Tibial nerve (tissue), 4 donors: ENCODE measurements around the gene NME7. TPM values are rescaled to one million over a fixed set of nuclear protein-coding genes. Genes with fewer than 3 reads are reported as not detected.

Source experiments
- DNase-seq, 2 donors: peaks; one replicate each; pipeline ENCODE4 v3.0.0-alpha.2; 2019; ENCODE audit warnings: low spot score in 2 of 2
- H3K27ac ChIP-seq, 4 donors: fragments of 200-600 bp; sonication (generic) in 3 of 4; one replicate each; pipeline ENCODE4 v1.5.1; 2017 to 2019; ENCODE audit warnings: mild to moderate bottlenecking in 1 of 4
- H3K27me3 ChIP-seq, 2 donors: fragments of 200-600 bp; sonication (generic) in 1 of 2; one replicate each; pipeline versions ENCODE4 v1.5.1 to v1.6.0; 2017 to 2019
- H3K36me3 ChIP-seq, 3 donors: fragments of 200-600 bp; sonication (generic); one replicate each; pipeline ENCODE4 v1.5.1; 2018 to 2019
- H3K4me1 ChIP-seq, 4 donors: fragments of 200-600 bp; sonication (generic) in 3 of 4; one replicate each; pipeline ENCODE4 v1.5.1; 2017 to 2019
- H3K4me3 ChIP-seq, 4 donors: fragments of 200-600 bp; sonication (generic) in 3 of 4; one replicate each; pipeline ENCODE4 v1.5.1; 2017 to 2019; ENCODE audit warnings: mild to moderate bottlenecking in 1 of 4, moderate library complexity in 1 of 4
- H3K9me3 ChIP-seq, 4 donors: fragments of 200-600 bp; sonication (generic) in 3 of 4; one replicate each; pipeline ENCODE4 v1.5.1; 2017 to 2019
- CTCF ChIP-seq, 5 experiments: fragments of 200-600 bp in 3 of 5; fragments of 450-650 bp in 2 of 5; sonication (generic) in 3 of 5; IDR thresholded peaks; one replicate each; pipeline ENCODE4 v1.5.1; 2016 to 2019; ENCODE audit warnings: antibody characterized with exemption in 5 of 5, mild to moderate bottlenecking in 3 of 5, moderate library complexity in 2 of 5
- EP300 ChIP-seq, 2 donors: sonication (generic); formaldehyde crosslinking; IDR thresholded peaks; one replicate each; pipeline ENCODE4 v1.6.1; 2017; ENCODE audit warnings: antibody characterized with exemption in 2 of 2, mild to moderate bottlenecking in 1 of 2
- POLR2A ChIP-seq, 2 donors: fragments of 450-650 bp; IDR thresholded peaks; one replicate each; pipeline ENCODE4 v1.6.1; 2017; ENCODE audit warnings: antibody characterized with exemption in 2 of 2, mild to moderate bottlenecking in 2 of 2, moderate library complexity in 2 of 2
- WGBS, 2 donors: methylation state at CpG; one replicate each; pipeline ENCODE4 v1.1.5; 2018; 5-methylcytosine and 5-hydroxymethylcytosine counted together
- total RNA-seq, 4 donors: library from RNA; depleted of rRNA; stranded (reverse); fragments of >200 nt; gene quantifications; one replicate each; pipeline ENCODE4 v1.1.0, GENCODE V29; 2016

The NME7 gene
- total RNA-seq, 4 donors from 2014 or later, result 8.2 to 26.2 (median 17.5) TPM

- Histone ChIP-seq H3K36me3 (peaks cover 0 to 12% (median 0%) of the 10 kb centered on the region in 3 donors), H3K4me3 (no peak overlapping the region), H3K27ac (no peak overlapping the region), H3K4me1 (peaks cover 0 to 2% (median 0%) of the 10 kb centered on the region in 4 donors), H3K9me3 (no peaks in the 10 kb centered on the region), H3K27me3 (no peaks in the 10 kb centered on the region)
- TF ChIP-seq CTCF (IDR thresholded peaks at IDR 0.05) (no peak), EP300 (IDR thresholded peaks at IDR 0.05) (no peak), POLR2A (IDR thresholded peaks at IDR 0.05) (no peak)
- WGBS, 2 donors, result 18 to 37% methylated on average over 1 of the region's 1 CpG
- peak in 1 of 2 donors; percentile 9 for DNase-seq
Observed at GRCh38 chr1:169236143-169236542, 131.5 kb downstream of the NME7 start.

- Histone ChIP-seq H3K4me1 (no peaks in the 10 kb centered on the region), H3K27ac (no peak overlapping the region), H3K4me3 (no peak overlapping the region), H3K36me3 (peaks cover 0 to 12% (median 0%) of the 10 kb centered on the region in 3 donors), H3K27me3 (no peaks in the 10 kb centered on the region), H3K9me3 (no peaks in the 10 kb centered on the region)
- no peak for DNase-seq
- 73 to 79% methylated on average over 2 of the region's 2 CpGs for WGBS, 2 donors
- TF ChIP-seq EP300 (IDR thresholded peaks at IDR 0.05), result no peak
- no peak for TF ChIP-seq POLR2A (IDR thresholded peaks at IDR 0.05)
- TF ChIP-seq CTCF (IDR thresholded peaks at IDR 0.05), result no peak
Observed at GRCh38 chr1:169235568-169235967, 132.0 kb downstream of the NME7 start.

- Histone ChIP-seq H3K9me3 (no peaks in the 10 kb centered on the region), H3K36me3 (peaks cover 0 to 17% (median 0%) of the 10 kb centered on the region in 3 donors), H3K4me3 (no peak overlapping the region), H3K27ac (no peak overlapping the region), H3K27me3 (no peaks in the 10 kb centered on the region), H3K4me1 (no peaks in the 10 kb centered on the region)
- no peak for DNase-seq
- WGBS, 2 donors, result 87% methylated on average over 3 of the region's 3 CpGs
- TF ChIP-seq CTCF (IDR thresholded peaks at IDR 0.05) (no peak), EP300 (IDR thresholded peaks at IDR 0.05) (no peak), POLR2A (IDR thresholded peaks at IDR 0.05) (no peak)
Observed at GRCh38 chr1:169234780-169235179, 132.8 kb downstream of the NME7 start.

- no peaks in the 10 kb centered on the region for H3K9me3 ChIP-seq
- no peaks in the 10 kb centered on the region for H3K4me1 ChIP-seq
- TF ChIP-seq CTCF (IDR thresholded peaks at IDR 0.05), result no peak
- no peak for TF ChIP-seq POLR2A (IDR thresholded peaks at IDR 0.05)
- no peak for TF ChIP-seq EP300 (IDR thresholded peaks at IDR 0.05)
- WGBS, 2 donors, result 77 to 80% methylated on average over 3 of the region's 3 CpGs
- H3K36me3 ChIP-seq, result peaks cover 0 to 16% (median 0%) of the 10 kb centered on the region in 3 donors
- no peak for DNase-seq
- H3K4me3 ChIP-seq, result no peak overlapping the region
- H3K27me3 ChIP-seq, result no peaks in the 10 kb centered on the region
- H3K27ac ChIP-seq, result no peak overlapping the region
Observed at GRCh38 chr1:169217636-169218035, 150.0 kb downstream of the NME7 start.

- no peak overlapping the region for H3K4me3 ChIP-seq
- 93% methylated on average over 4 of the region's 4 CpGs for WGBS, 2 donors
- no peaks in the 10 kb centered on the region for H3K27me3 ChIP-seq
- H3K9me3 ChIP-seq, result no peaks in the 10 kb centered on the region
- no peak overlapping the region for H3K27ac ChIP-seq
- DNase-seq, result no peak
- H3K36me3 ChIP-seq, result peaks cover 0 to 16% (median 0%) of the 10 kb centered on the region in 3 donors
- no peak for TF ChIP-seq POLR2A (IDR thresholded peaks at IDR 0.05)
- no peak for TF ChIP-seq EP300 (IDR thresholded peaks at IDR 0.05)
- TF ChIP-seq CTCF (IDR thresholded peaks at IDR 0.05), result no peak
- H3K4me1 ChIP-seq, result no peaks in the 10 kb centered on the region
Observed at GRCh38 chr1:169214598-169214997, 153.0 kb downstream of the NME7 start.
